CD14-positive monocyte (primary cell): ENCODE results near the gene IMMP2L. TPM values are rescaled to one million over a fixed set of nuclear protein-coding genes. Genes with fewer than 3 reads are reported as not detected.

Experiments
- DNase-seq, 3 donors: peaks; one replicate each; pipeline ENCODE4 v3.0.0-alpha.2; 2011 to 2022
- H2AFZ ChIP-seq: 2 replicates; pipeline ENCODE4 v1.6.0; 2012; ENCODE audit warnings: mild to moderate bottlenecking, low read depth, low read length, inconsistent platforms; ENCODE audit not compliant: insufficient read depth, poor library complexity, severe bottlenecking
- H3K27ac ChIP-seq, 2 donors: 1 replicate in 1 of 2; 2 replicates in 1 of 2; pipeline ENCODE4 v1.5.1; 2012 to 2013; ENCODE audit warnings: low read length in 2 of 2, control low read depth in 1 of 2, inconsistent platforms in 1 of 2, low read depth in 1 of 2, mild to moderate bottlenecking in 1 of 2
- H3K27me3 ChIP-seq, 2 donors: one replicate each; pipeline versions ENCODE4 v1.6.0 to v1.6.1; 2011 to 2013; ENCODE audit warnings: low read length in 2 of 2; ENCODE audit not compliant: control insufficient read depth in 2 of 2, insufficient read depth in 2 of 2
- H3K36me3 ChIP-seq, 2 donors: replicated peaks in 1 of 2; 1 replicate in 1 of 2; 2 replicates in 1 of 2; pipeline versions ENCODE4 v1.5.1 to v1.6.1; 2012 to 2013; ENCODE audit warnings: low read length in 2 of 2, control low read depth in 1 of 2, inconsistent platforms in 1 of 2, mild to moderate bottlenecking in 1 of 2; ENCODE audit not compliant: insufficient read depth in 2 of 2, control insufficient read depth in 1 of 2
- H3K4me1 ChIP-seq, 2 donors: 1 replicate in 1 of 2; 2 replicates in 1 of 2; pipeline versions ENCODE4 v1.5.1 to v1.6.1; 2012 to 2013; ENCODE audit warnings: low read length in 2 of 2, control low read depth in 1 of 2, inconsistent platforms in 1 of 2, mild to moderate bottlenecking in 1 of 2, moderate library complexity in 1 of 2; ENCODE audit not compliant: insufficient read depth in 2 of 2, control insufficient read depth in 1 of 2
- H3K4me2 ChIP-seq: replicated peaks from 2 replicates; pipeline ENCODE3; 2012; ENCODE audit warnings: low read length, moderate library complexity, mild to moderate bottlenecking; ENCODE audit not compliant: poor library complexity, severe bottlenecking; ENCODE audit errors: extremely low read depth
- H3K4me3 ChIP-seq, 3 experiments: fragments of 200-600 bp in 1 of 3; sonication (generic) in 1 of 3; replicated peaks in 1 of 3; 1 replicate in 2 of 3; 2 replicates in 1 of 3; pipeline ENCODE4 v1.5.1; 2011 to 2013; ENCODE audit warnings: low read length in 3 of 3, mild to moderate bottlenecking in 3 of 3, control low read depth in 2 of 3, low read depth in 2 of 3, inconsistent platforms in 1 of 3, moderate library complexity in 1 of 3
- H3K79me2 ChIP-seq: 2 replicates; pipeline ENCODE4 v1.6.0; 2012; ENCODE audit warnings: mild to moderate bottlenecking, control low read depth, inconsistent platforms, low read length, moderate library complexity; ENCODE audit not compliant: insufficient read depth
- H3K9ac ChIP-seq: 2 replicates; pipeline ENCODE4 v1.6.0; 2017; ENCODE audit warnings: low read length, mild to moderate bottlenecking; ENCODE audit not compliant: insufficient read depth, poor library complexity, severe bottlenecking
- H3K9me3 ChIP-seq, 2 donors: replicated peaks in 1 of 2; 1 replicate in 1 of 2; 2 replicates in 1 of 2; pipeline versions ENCODE4 v1.5.1 to v1.6.1; 2012 to 2013; ENCODE audit warnings: low read length in 2 of 2, control low read depth in 1 of 2; ENCODE audit not compliant: control insufficient read depth in 1 of 2, insufficient read depth in 1 of 2
- H4K20me1 ChIP-seq: 2 replicates; pipeline ENCODE4 v1.6.0; 2012; ENCODE audit warnings: mild to moderate bottlenecking, low read length, control low read depth, moderate library complexity; ENCODE audit not compliant: insufficient read depth
- H3K27ac Mint-ChIP-seq, 7 donors: one replicate each; pipeline ENCODE4 v1.8.0; 2020; ENCODE audit warnings: mild to moderate bottlenecking in 7 of 7, mixed read lengths in 7 of 7, moderate library complexity in 6 of 7, inconsistent platforms in 2 of 7
- H3K27me3 Mint-ChIP-seq, 3 donors: one replicate each; pipeline ENCODE4 v1.8.0; 2021 to 2022; ENCODE audit warnings: low read depth in 3 of 3, mild to moderate bottlenecking in 3 of 3, mixed read lengths in 3 of 3, moderate library complexity in 3 of 3, inconsistent platforms in 1 of 3
- H3K36me3 Mint-ChIP-seq, 2 donors: one replicate each; pipeline ENCODE4 v1.8.0; 2020; ENCODE audit warnings: mixed read lengths in 2 of 2, inconsistent platforms in 1 of 2, mild to moderate bottlenecking in 1 of 2
- H3K4me1 Mint-ChIP-seq: one replicate; pipeline ENCODE4 v1.8.0; 2020; ENCODE audit warnings: mild to moderate bottlenecking, mixed read lengths
- H3K4me3 Mint-ChIP-seq, 2 donors: one replicate each; pipeline ENCODE4 v1.8.0; 2020; ENCODE audit warnings: mild to moderate bottlenecking in 2 of 2, mixed read lengths in 2 of 2, moderate library complexity in 1 of 2
- H3K9me3 Mint-ChIP-seq, 7 donors: one replicate each; pipeline ENCODE4 v1.8.0; 2020 to 2022; ENCODE audit warnings: mixed read lengths in 7 of 7, mild to moderate bottlenecking in 6 of 7, moderate library complexity in 6 of 7, inconsistent platforms in 2 of 7
- WGBS: methylation state at CpG from one replicate; pipeline ENCODE4 v1.1.5; 2013; ENCODE audit warnings: missing lambda C conversion rate; ENCODE audit not compliant: insufficient coverage; 5-methylcytosine and 5-hydroxymethylcytosine counted together
- intact Hi-C, 2 donors: fragments of 100-400 bp; cut with micrococcal nuclease; formaldehyde crosslinking; loops; one replicate each; pipeline versions ENCODE4 v1.15.0 to v1.15.1; 2023
- polyA plus RNA-seq, 3 donors: library from polyadenylated mRNA; depleted of rRNA in 1 of 3; unstranded in 2 of 3; stranded (reverse) in 1 of 3; fragments of 300-500 nt in 2 of 3; fragments of >200 nt in 1 of 3; fragmentation: Illumina TruSeq in 2 of 3; gene quantifications; 1 replicate in 2 of 3; 2 replicates in 1 of 3; pipeline ENCODE4 v1.2.3, GENCODE V29; 2012 to 2021
- TF ChIP-seq, protein P1 (sequence below): fragments of 200-600 bp; IDR thresholded peaks from one replicate; pipeline ENCODE4 v1.8.0; 2022; ENCODE audit warnings: antibody characterized with exemption, mild to moderate bottlenecking

The IMMP2L gene
- polyA plus RNA-seq, 3 donors, result 1.9 to 6.4 (median 6.2) TPM

DNA sequence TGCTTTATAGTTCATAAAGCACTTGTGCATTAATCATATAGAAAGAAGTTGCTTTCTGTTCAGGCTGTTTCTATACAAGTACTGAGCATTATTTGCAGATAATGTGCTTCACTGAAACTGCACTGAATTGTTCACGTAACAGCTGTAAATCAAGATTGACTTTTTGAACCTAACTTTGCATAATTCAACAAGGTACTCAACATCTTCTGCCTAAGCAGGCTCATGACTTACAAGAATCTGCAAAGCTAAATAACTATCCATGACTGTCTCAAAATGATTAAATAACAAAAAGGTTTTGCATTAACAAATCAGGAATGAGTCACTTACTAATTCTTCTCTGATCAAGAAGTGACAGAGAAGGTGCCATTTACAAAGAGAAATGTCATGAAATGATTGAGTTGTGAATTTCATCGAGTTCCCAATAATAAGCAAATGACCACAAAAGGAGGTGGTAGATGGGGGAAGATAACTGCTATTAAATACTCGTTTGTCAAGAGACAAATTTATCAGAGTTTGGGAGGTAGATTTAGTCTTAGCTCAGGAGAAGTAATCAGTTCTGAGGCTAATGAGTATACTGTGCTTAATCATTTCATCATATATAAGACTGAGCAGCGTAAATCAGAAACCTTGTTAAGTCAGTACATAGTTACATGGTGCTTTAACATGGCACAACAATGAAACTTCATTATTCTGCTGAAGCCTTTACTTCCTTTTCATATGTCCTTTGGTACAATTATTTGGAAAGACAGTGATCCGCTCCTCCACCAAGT, 632.6 kb downstream of the IMMP2L start:
- Histone ChIP-seq H3K36me3 (no peaks in the 10 kb centered on the region), H3K79me2 (no peaks in the 10 kb centered on the region), H2AFZ (no peak overlapping the region), H3K4me1 (no peaks in the 10 kb centered on the region), H4K20me1 (no peaks in the 10 kb centered on the region), H3K9ac (no peak overlapping the region), H3K27ac (no peak overlapping the region), H3K4me2 (no peak overlapping the region), H3K9me3 (peaks cover 0 to 3% of the 10 kb centered on the region in 2 donors), H3K27me3 (no peaks in the 10 kb centered on the region), H3K4me3 (no peak overlapping the region)
- no peak overlapping the region for H3K4me3 Mint-ChIP-seq
- no peaks in the 10 kb centered on the region for H3K27me3 Mint-ChIP-seq
- H3K4me1 Mint-ChIP-seq, result no peaks in the 10 kb centered on the region
- H3K9me3 Mint-ChIP-seq, result peaks cover 0 to 10% (median 5%) of the 10 kb centered on the region in 7 donors
- TF ChIP-seq, protein P1, sequence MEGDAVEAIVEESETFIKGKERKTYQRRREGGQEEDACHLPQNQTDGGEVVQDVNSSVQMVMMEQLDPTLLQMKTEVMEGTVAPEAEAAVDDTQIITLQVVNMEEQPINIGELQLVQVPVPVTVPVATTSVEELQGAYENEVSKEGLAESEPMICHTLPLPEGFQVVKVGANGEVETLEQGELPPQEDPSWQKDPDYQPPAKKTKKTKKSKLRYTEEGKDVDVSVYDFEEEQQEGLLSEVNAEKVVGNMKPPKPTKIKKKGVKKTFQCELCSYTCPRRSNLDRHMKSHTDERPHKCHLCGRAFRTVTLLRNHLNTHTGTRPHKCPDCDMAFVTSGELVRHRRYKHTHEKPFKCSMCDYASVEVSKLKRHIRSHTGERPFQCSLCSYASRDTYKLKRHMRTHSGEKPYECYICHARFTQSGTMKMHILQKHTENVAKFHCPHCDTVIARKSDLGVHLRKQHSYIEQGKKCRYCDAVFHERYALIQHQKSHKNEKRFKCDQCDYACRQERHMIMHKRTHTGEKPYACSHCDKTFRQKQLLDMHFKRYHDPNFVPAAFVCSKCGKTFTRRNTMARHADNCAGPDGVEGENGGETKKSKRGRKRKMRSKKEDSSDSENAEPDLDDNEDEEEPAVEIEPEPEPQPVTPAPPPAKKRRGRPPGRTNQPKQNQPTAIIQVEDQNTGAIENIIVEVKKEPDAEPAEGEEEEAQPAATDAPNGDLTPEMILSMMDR, result no peak
- no peaks in the 10 kb centered on the region for H3K36me3 Mint-ChIP-seq
- no peak overlapping the region for H3K27ac Mint-ChIP-seq
- intact Hi-C loops, result no loop called here
- no peak for DNase-seq
- 100% methylated on average over 1 of the region's 5 CpGs for WGBS

DNA sequence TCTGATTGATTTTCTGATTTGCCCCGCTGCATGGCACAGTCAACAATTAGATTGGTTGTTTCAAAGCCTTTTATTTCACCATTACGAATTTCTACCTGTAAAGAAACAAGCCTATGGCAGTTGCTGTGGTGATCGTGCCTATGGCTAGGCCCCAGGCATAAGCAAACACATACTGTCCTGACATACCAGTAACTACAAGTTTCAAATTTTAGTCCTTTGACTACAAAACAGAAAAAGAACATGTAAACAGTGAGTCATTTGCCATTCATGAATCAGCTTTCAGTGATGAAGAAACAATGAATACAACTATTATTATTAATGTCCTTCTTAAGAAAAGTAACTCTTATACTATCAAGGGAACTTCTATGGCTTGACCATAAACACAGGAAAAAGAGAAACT, 639.4 kb downstream of the IMMP2L start:
- H4K20me1 ChIP-seq, result no peaks in the 10 kb centered on the region
- Mint-ChIP-seq H3K9me3 (peaks cover 0 to 6% (median 0%) of the 10 kb centered on the region in 7 donors), H3K27me3 (no peaks in the 10 kb centered on the region), H3K4me1 (no peaks in the 10 kb centered on the region), H3K27ac (no peak overlapping the region), H3K4me3 (no peak overlapping the region), H3K36me3 (no peaks in the 10 kb centered on the region)
- no peaks in the 10 kb centered on the region for H3K36me3 ChIP-seq
- no peak overlapping the region for H3K4me2 ChIP-seq
- no peak overlapping the region for H2AFZ ChIP-seq
- no peaks in the 10 kb centered on the region for H3K79me2 ChIP-seq
- H3K9ac ChIP-seq, result no peak overlapping the region
- TF ChIP-seq, protein P1, result no peak
- 76% methylated on average over 3 of the region's 3 CpGs for WGBS
- no peak overlapping the region for H3K27ac ChIP-seq
- H3K4me3 ChIP-seq, result no peak overlapping the region
- H3K4me1 ChIP-seq, result no peaks in the 10 kb centered on the region
- H3K27me3 ChIP-seq, result no peaks in the 10 kb centered on the region
- intact Hi-C loops, result no loop called here
- no peaks in the 10 kb centered on the region for H3K9me3 ChIP-seq
- no peak for DNase-seq
